Measurements from ENCODE around the gene OOSP4A. TPM values are rescaled to one million over a fixed set of nuclear protein-coding genes. Genes with fewer than 3 reads are reported as not detected.

OOSP4A gene
- not detected in 2 replicates for total RNA-seq (2014; rRNA removed; shearing (Covaris generic))

- DNase-seq (ENCODE audit: low spot score) = no peak
Observed at GRCh38 chr11:59963733-59964132, at the start of gene OOSP4A. OOSP4A (plus strand) TSS chr11:59964033; CDS start chr11:59964033, 0 bp downstream.

GRCh38 chr11:59918480-59918879 lies 45.4 kb upstream of the OOSP4A start:
- no peak for DNase-seq (ENCODE audit: low spot score)

GRCh38 chr11:59918987-59919589 lies 44.7 kb upstream of the OOSP4A start:
- peak; percentile 48 for DNase-seq (ENCODE audit: low spot score)

GRCh38 chr11:59923813-59924212 lies 40.0 kb upstream of the OOSP4A start:
- no peak for DNase-seq (ENCODE audit: low spot score)

GRCh38 chr11:59931688-59932087 lies 32.1 kb upstream of the OOSP4A start:
- no peak for DNase-seq (ENCODE audit: low spot score)

GRCh38 chr11:59938132-59938531 lies 25.7 kb upstream of the OOSP4A start, which contains the start of gene OOSP1:
OOSP1 (plus strand) TSS chr11:59938432; CDS start chr11:59938455, 23 bp downstream.
- DNase-seq (ENCODE audit: low spot score) = no peak

GRCh38 chr11:59938718-59939117 lies 25.1 kb upstream of the OOSP4A start:
- no peak for DNase-seq (ENCODE audit: low spot score)

- DNase-seq (ENCODE audit: low spot score) = no peak
Observed at GRCh38 chr11:59939482-59939881, 24.4 kb upstream of the OOSP4A start.

GRCh38 chr11:59941091-59941490 lies 22.7 kb upstream of the OOSP4A start:
- no peak for DNase-seq (ENCODE audit: low spot score)

- no peak for DNase-seq (ENCODE audit: low spot score)
Observed at GRCh38 chr11:59943997-59944714, 19.7 kb upstream of the OOSP4A start.

- DNase-seq (ENCODE audit: low spot score) = no peak
Observed at GRCh38 chr11:59944720-59945119, 19.1 kb upstream of the OOSP4A start.

GRCh38 chr11:59953463-59954218 lies 10.2 kb upstream of the OOSP4A start:
- no peak for DNase-seq (ENCODE audit: low spot score)

GRCh38 chr11:59954219-59954847 lies 9.5 kb upstream of the OOSP4A start:
- no peak for DNase-seq (ENCODE audit: low spot score)

GRCh38 chr11:59957094-59957493 lies 6.7 kb upstream of the OOSP4A start:
- no peak for DNase-seq (ENCODE audit: low spot score)

- no peak for DNase-seq (ENCODE audit: low spot score)
Observed at GRCh38 chr11:59960502-59961381, 3.1 kb upstream of the OOSP4A start.

- DNase-seq (ENCODE audit: low spot score) = no peak
Observed at GRCh38 chr11:59962107-59962482, 1.7 kb upstream of the OOSP4A start.

- DNase-seq (ENCODE audit: low spot score) = no peak
Observed at GRCh38 chr11:59965424-59965823, 1.6 kb downstream of the OOSP4A start.

- no peak for DNase-seq (ENCODE audit: low spot score)
Observed at GRCh38 chr11:59966201-59966600, 2.4 kb downstream of the OOSP4A start.

GRCh38 chr11:59967677-59968394 lies 4.0 kb downstream of the OOSP4A start:
- no peak for DNase-seq (ENCODE audit: low spot score)

GRCh38 chr11:59968395-59968783 lies 4.6 kb downstream of the OOSP4A start:
- DNase-seq (ENCODE audit: low spot score) = no peak

GRCh38 chr11:59973097-59973496 lies 9.3 kb downstream of the OOSP4A start:
- DNase-seq (ENCODE audit: low spot score) = no peak
